ENCODE measurements around the gene FOXP1. TPM values are rescaled to one million over a fixed set of nuclear protein-coding genes. Genes with fewer than 3 reads are reported as not detected.

Gene FOXP1
- total and polyA plus RNA-seq, 2 of the 8 experiments (the other 6 are each of a cell fraction or from before 2014, with no cell fraction given), result 13.9 to 25.4 TPM

DNA sequence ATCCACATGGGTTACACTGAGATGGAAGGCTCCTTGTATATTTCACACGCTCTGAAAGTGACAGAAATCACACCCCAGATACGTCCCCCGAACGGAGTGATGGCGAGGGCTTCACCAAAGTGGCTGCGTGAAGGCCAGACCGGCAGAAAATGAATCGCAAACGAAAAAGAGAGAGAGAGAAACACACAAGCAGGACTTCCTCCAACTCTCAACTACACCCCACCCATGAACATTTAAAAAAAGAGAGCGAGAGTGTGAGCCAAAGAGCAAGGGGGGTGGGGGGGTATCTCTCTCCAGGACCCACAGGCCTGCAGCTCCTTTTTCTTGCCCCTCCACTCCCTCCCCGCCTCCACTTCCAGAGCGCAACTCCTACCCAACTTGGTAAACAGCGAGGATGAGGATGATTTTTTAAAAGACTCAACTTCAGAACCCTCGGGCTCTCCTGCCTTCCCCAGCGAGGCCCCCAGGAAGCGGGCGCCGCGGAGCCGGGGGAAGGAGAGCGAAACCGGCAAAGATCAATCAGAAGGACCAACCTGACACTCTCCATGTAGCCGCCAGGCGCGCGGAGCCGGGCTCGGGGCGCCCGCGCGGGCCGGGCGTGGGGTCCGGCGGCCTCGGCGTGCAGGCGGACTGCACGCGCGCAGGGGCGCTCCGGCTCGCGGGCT, 519.1 kb downstream of the FOXP1 start (continued):
- TF ChIP-seq FOSL1 (IDR thresholded peaks at IDR 0.05; ENCODE audit: insufficient read depth, low read depth, low read length), result no peak
- TF ChIP-seq, protein P1, sequence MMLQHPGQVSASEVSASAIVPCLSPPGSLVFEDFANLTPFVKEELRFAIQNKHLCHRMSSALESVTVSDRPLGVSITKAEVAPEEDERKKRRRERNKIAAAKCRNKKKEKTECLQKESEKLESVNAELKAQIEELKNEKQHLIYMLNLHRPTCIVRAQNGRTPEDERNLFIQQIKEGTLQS (IDR thresholded peaks at IDR 0.05; ENCODE audit: insufficient read depth, low read depth, low read length), result no peak
- peak; percentile 30 for TF ChIP-seq KDM4A (IDR thresholded peaks at IDR 0.05; ENCODE audit: low read depth, low read length, severe bottlenecking)
- TF ChIP-seq ASH2L (IDR thresholded peaks at IDR 0.05; ENCODE audit: low read length), result peak; percentile 52
- TF ChIP-seq, protein P2, sequence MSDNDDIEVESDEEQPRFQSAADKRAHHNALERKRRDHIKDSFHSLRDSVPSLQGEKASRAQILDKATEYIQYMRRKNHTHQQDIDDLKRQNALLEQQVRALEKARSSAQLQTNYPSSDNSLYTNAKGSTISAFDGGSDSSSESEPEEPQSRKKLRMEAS (IDR thresholded peaks at IDR 0.05), result no peak
- no peak for TF ChIP-seq TAF7 (optimal IDR thresholded peaks at IDR 0.05; ENCODE audit: borderline replicate concordance, low read depth, low read length)
- TF ChIP-seq KDM1A (IDR thresholded peaks at IDR 0.05; ENCODE audit: borderline replicate concordance, low read length), result no peak
- no peak for TF ChIP-seq POU5F1 (IDR thresholded peaks at IDR 0.05; ENCODE audit: low read depth, low read length)
- no peak for TF ChIP-seq TBP (IDR thresholded peaks at IDR 0.05; ENCODE audit: low read depth, low read length)
- TF ChIP-seq SAP30 (IDR thresholded peaks at IDR 0.05; ENCODE audit: insufficient read depth, insufficient replicate concordance, low read length), result no peak
- no peak for TF ChIP-seq JUN (IDR thresholded peaks at IDR 0.05; ENCODE audit: low read depth, low read length)
- TF ChIP-seq CREB1 (IDR thresholded peaks at IDR 0.05), result no peak
- TF ChIP-seq HDAC2 (IDR thresholded peaks at IDR 0.05; ENCODE audit: borderline replicate concordance in 1 of 2, low read depth in 2 of 2, low read length in 2 of 2), result no peak
- TF ChIP-seq PHF8 (conservative IDR thresholded peaks at IDR 0.05; ENCODE audit: low read depth, low read length), result no peak
- no peak for TF ChIP-seq RFX5 (IDR thresholded peaks at IDR 0.05; ENCODE audit: borderline replicate concordance, low read depth, low read length)
- TF ChIP-seq E2F6 (IDR thresholded peaks at IDR 0.05), result peak; percentile 71; the same call in 1 of the 2 replicates
- TF ChIP-seq TAF1 (IDR thresholded peaks at IDR 0.05; ENCODE audit: low read depth, low read length), result no peak

All from H1 (cell line).